ENCODE measurements around the gene LPIN3.

Gene LPIN3, protein sequence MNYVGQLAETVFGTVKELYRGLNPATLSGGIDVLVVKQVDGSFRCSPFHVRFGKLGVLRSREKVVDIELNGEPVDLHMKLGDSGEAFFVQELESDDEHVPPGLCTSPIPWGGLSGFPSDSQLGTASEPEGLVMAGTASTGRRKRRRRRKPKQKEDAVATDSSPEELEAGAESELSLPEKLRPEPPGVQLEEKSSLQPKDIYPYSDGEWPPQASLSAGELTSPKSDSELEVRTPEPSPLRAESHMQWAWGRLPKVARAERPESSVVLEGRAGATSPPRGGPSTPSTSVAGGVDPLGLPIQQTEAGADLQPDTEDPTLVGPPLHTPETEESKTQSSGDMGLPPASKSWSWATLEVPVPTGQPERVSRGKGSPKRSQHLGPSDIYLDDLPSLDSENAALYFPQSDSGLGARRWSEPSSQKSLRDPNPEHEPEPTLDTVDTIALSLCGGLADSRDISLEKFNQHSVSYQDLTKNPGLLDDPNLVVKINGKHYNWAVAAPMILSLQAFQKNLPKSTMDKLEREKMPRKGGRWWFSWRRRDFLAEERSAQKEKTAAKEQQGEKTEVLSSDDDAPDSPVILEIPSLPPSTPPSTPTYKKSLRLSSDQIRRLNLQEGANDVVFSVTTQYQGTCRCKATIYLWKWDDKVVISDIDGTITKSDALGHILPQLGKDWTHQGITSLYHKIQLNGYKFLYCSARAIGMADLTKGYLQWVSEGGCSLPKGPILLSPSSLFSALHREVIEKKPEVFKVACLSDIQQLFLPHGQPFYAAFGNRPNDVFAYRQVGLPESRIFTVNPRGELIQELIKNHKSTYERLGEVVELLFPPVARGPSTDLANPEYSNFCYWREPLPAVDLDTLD

DNA sequence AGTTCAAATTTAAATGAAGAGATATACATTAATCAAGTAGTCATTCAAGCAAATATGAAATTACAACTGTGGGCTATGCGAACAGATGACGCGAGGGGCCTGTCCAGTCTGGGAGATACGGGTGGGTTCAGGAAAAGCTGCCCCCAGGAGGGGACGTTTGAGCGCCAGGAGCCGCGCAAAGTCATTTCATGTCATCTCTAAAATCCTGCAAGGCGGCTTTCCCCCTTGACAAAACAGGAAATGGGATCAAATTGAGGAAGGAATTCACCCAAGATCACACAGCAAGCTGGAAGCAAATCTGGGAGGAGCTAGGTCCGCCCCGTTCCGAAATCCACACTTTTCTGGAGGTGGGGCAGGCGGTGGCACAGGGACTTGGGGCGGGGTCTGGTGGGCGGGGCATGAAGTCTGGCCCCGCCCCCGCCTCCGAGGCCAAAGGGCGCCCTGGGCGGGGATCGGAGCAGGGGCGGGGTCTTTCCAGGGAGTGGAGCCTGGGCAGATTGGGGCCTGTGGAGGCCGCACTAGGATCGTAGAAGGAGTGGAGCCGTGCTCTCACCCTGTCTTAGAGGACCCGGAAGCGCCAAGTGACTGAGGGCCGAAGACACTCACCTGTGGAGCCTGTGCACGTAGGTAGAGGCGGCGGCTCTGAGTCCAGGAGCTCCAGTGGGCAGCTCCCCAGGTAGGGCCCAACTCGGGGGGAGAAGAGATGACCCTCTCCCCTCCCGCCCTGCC lies at the start of gene LPIN3:
Gene LPIN3 (plus strand): TSS at position 495 of the 729 bp plus-strand sequence. CDS start 4,983 bp downstream, outside the sequence.
- H3K4me3 ChIP-seq (ENCODE audit: low read depth, low read length), result no peak within 1 kb of the TSS
- TF ChIP-seq, protein P1, sequence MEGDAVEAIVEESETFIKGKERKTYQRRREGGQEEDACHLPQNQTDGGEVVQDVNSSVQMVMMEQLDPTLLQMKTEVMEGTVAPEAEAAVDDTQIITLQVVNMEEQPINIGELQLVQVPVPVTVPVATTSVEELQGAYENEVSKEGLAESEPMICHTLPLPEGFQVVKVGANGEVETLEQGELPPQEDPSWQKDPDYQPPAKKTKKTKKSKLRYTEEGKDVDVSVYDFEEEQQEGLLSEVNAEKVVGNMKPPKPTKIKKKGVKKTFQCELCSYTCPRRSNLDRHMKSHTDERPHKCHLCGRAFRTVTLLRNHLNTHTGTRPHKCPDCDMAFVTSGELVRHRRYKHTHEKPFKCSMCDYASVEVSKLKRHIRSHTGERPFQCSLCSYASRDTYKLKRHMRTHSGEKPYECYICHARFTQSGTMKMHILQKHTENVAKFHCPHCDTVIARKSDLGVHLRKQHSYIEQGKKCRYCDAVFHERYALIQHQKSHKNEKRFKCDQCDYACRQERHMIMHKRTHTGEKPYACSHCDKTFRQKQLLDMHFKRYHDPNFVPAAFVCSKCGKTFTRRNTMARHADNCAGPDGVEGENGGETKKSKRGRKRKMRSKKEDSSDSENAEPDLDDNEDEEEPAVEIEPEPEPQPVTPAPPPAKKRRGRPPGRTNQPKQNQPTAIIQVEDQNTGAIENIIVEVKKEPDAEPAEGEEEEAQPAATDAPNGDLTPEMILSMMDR (IDR thresholded peaks at IDR 0.05; ENCODE audit: low read depth, low read length), result no peak

DNA sequence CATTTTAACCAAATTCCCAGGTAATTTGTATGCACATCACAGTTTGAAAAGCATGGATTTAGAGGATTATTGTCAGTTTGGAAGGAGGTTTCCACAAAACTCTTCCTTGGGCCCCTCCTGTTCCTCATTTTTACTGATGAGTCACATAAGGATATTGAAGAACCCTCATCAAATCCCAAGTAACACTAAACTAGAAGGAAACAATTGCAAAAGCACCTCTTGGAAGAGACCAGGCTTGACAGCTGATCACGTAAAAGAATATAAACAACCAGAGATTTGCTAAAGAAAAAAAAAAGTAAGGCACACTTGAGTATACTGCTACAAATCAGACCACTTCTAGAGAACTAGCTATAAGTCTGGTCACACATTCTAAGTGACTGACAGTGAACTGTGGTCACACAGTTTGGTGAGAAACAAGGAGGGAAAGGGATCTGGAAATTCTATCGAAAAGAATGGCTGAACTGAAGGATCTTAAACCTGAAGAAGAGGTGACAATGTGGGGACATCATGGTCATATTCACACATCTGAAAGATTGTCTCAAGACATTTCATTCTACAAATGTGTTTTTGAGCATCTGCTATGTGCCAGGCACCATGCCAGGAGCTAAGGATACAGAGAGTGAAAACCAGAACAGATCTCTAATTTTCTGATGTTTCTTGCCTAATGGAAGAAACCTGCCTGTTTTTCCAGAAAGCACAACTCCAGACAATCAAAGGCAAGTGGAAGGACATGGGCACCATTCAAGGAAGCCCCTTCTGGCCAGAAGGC lies 47.2 kb upstream of the LPIN3 start:
- TF ChIP-seq, protein P1 (IDR thresholded peaks at IDR 0.05; ENCODE audit: low read depth, low read length), result no peak
- no peak overlapping the region for H3K4me3 ChIP-seq (ENCODE audit: low read depth, low read length)

DNA sequence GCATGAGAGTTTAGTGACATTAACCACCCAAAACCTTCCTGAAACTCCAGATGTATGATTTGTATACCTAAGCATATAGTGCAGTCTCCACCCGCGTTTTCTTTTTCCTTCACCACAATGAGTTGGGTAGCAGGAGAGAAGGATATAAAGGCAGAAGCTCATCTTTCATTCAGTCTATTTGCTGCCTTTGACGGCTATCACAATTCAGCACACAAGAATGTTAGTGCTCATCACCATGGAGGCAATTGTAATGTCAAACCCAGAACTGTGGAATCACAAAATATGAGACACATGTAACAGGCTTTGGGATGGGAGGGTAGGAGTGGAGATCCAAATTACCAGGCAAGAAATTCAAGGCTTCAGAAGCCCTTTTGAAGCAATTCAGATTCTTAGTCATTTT lies 40.7 kb upstream of the LPIN3 start:
- TF ChIP-seq, protein P1 (IDR thresholded peaks at IDR 0.05; ENCODE audit: low read depth, low read length), result no peak
- no peak overlapping the region for H3K4me3 ChIP-seq (ENCODE audit: low read depth, low read length)

DNA sequence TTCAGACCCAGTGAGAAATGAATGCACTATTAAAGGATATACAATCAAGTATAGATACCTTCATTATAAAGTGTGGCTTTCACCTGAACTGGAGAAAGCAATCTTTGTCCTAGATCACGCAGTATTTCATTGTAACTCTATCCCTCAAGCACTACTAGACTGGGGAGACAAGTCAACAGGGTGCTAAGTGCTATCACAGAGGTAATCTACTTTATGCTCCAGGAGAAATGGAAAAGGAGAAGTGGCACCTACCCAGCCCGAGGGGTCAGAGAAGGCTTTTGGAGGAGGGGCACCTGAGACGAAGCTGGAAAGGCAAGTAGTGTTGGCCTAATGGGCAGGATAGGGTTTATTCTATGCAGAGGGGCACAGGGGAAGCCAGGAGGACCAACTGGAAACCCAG lies 40.2 kb upstream of the LPIN3 start:
- no peak overlapping the region for H3K4me3 ChIP-seq (ENCODE audit: low read depth, low read length)
- TF ChIP-seq, protein P1 (IDR thresholded peaks at IDR 0.05; ENCODE audit: low read depth, low read length), result no peak

DNA sequence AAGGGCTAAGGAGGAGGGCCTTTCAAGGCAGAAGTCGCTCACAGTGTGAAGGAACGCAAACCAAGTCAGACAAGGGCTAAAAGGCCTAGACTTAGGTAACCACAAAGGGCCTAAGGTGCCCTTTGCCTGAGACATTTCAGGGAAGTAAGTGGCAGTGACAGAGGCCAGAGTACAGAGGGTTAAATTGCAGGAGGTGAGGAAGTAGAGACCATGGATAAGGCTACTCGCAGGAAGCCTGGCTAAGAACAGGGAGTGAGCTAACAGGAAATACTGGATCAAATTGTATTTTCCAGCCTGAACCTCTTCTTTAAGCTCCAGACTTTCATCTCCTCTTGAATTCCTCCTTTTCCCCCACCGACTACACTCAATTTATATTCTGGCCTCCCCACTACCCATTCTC lies 39.7 kb upstream of the LPIN3 start:
- no peak overlapping the region for H3K4me3 ChIP-seq (ENCODE audit: low read depth, low read length)
- TF ChIP-seq, protein P1 (IDR thresholded peaks at IDR 0.05; ENCODE audit: low read depth, low read length), result no peak

DNA sequence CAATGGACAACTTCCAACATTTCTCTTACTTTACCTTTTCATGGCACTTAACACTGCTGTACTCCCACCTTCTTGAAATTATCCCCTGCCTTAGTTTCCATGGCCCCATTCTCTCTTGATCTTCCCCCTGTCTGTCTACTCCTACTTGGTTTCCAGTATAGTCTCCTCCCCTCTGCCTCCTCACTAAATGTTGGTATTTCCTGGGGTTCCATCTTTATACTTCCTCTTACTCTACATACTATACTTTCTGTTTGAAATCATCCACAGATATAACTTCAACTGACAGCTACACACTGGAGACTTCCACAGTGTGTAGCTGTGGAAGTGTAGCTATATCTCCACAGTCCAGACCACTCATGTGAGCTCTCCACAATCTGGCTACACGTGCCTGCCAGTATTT lies 36.6 kb upstream of the LPIN3 start:
- H3K4me3 ChIP-seq (ENCODE audit: low read depth, low read length), result no peak overlapping the region

More for the DNA sequence above, 36.6 kb upstream of the LPIN3 start:
- TF ChIP-seq, protein P1 (IDR thresholded peaks at IDR 0.05; ENCODE audit: low read depth, low read length), result no peak

All from WI38 (cell line).